Neutrophil (primary cell): Measurements from ENCODE around the gene MANBA.

Experiments used
- H3K27ac ChIP-seq: fragments of 200-600 bp; sonication (generic); 2 replicates; pipeline ENCODE4 v1.5.1; 2016; ENCODE audit warnings: mild to moderate bottlenecking, moderate library complexity
- H3K27me3 ChIP-seq: fragments of 200-600 bp; sonication (generic); 2 replicates; pipeline ENCODE4 v1.6.0; 2016; ENCODE audit warnings: mild to moderate bottlenecking
- H3K36me3 ChIP-seq: fragments of 200-600 bp; sonication (generic); 2 replicates; pipeline ENCODE4 v1.5.1; 2017
- H3K4me1 ChIP-seq, 2 experiments: fragments of 200-600 bp in 1 of 2; sonication (generic) in 1 of 2; 1 replicate in 1 of 2; 2 replicates in 1 of 2; pipeline versions ENCODE4 v1.5.1 to v1.6.1; 2013 to 2016; ENCODE audit warnings: low read depth in 1 of 2, low read length in 1 of 2, mild to moderate bottlenecking in 1 of 2, moderate library complexity in 1 of 2; ENCODE audit not compliant: control insufficient read depth in 1 of 2, insufficient read depth in 1 of 2
- H3K4me3 ChIP-seq, 2 experiments: fragments of 200-600 bp in 1 of 2; sonication (generic) in 1 of 2; 1 replicate in 1 of 2; 2 replicates in 1 of 2; pipeline ENCODE4 v1.5.1; 2013 to 2016; ENCODE audit warnings: low read depth in 1 of 2, low read length in 1 of 2, mild to moderate bottlenecking in 1 of 2, moderate library complexity in 1 of 2
- H3K9me3 ChIP-seq: fragments of 200-600 bp; sonication (generic); 2 replicates; pipeline ENCODE4 v1.5.1; 2016
- TF ChIP-seq, protein P1 (sequence below): fragments of 200-600 bp; sonication (generic); IDR thresholded peaks from 2 replicates; pipeline ENCODE4 v1.5.1; 2016; ENCODE audit warnings: antibody characterized with exemption

The MANBA gene

DNA sequence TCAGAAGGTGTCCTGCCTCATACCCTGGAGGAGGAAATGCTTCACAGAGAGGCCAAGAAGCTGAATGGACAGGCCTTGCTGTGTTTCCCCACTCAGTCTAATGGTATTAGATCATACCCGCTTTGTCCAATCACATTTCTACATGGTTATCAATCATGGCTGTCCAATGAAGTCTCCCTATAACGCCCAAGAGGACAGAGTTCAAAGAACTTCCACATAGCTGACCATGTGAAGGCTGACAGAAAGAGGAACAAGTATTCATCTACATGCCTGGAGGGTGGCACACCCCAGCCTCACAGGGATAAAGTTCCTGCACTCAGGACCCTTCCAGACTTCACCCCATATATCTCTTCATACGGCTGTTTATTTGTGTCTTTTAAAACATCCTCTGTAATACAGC, 123.4 kb downstream of the MANBA start:
- TF ChIP-seq, protein P1, sequence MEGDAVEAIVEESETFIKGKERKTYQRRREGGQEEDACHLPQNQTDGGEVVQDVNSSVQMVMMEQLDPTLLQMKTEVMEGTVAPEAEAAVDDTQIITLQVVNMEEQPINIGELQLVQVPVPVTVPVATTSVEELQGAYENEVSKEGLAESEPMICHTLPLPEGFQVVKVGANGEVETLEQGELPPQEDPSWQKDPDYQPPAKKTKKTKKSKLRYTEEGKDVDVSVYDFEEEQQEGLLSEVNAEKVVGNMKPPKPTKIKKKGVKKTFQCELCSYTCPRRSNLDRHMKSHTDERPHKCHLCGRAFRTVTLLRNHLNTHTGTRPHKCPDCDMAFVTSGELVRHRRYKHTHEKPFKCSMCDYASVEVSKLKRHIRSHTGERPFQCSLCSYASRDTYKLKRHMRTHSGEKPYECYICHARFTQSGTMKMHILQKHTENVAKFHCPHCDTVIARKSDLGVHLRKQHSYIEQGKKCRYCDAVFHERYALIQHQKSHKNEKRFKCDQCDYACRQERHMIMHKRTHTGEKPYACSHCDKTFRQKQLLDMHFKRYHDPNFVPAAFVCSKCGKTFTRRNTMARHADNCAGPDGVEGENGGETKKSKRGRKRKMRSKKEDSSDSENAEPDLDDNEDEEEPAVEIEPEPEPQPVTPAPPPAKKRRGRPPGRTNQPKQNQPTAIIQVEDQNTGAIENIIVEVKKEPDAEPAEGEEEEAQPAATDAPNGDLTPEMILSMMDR, result no peak
- H3K4me3 ChIP-seq, result no peak overlapping the region
- H3K27ac ChIP-seq, result no peak overlapping the region
- H3K9me3 ChIP-seq, result no peaks in the 10 kb centered on the region
- no peaks in the 10 kb centered on the region for H3K4me1 ChIP-seq
- no peaks in the 10 kb centered on the region for H3K27me3 ChIP-seq
- peaks cover 95% of the 10 kb centered on the region for H3K36me3 ChIP-seq

DNA sequence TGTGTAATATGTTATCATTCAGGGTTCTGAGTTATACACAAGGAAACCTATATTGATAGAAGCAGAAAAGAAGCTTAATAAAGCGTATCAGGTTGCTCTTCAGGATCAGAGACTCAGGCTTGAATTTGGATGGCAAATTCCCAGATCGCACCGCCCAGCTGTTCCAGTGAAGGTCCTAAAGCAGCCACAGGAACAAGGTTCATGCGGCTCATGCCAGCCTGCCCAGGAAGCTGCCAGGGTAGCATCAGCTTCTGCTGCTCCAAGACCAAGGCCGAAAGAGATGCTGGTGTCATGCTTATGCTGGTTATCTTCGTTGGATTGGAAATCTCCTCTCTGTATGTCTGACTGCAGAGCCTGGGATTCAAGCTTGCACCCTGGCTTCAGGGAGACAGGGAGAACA, 127.7 kb downstream of the MANBA start:
- TF ChIP-seq, protein P1, result no peak

DNA sequence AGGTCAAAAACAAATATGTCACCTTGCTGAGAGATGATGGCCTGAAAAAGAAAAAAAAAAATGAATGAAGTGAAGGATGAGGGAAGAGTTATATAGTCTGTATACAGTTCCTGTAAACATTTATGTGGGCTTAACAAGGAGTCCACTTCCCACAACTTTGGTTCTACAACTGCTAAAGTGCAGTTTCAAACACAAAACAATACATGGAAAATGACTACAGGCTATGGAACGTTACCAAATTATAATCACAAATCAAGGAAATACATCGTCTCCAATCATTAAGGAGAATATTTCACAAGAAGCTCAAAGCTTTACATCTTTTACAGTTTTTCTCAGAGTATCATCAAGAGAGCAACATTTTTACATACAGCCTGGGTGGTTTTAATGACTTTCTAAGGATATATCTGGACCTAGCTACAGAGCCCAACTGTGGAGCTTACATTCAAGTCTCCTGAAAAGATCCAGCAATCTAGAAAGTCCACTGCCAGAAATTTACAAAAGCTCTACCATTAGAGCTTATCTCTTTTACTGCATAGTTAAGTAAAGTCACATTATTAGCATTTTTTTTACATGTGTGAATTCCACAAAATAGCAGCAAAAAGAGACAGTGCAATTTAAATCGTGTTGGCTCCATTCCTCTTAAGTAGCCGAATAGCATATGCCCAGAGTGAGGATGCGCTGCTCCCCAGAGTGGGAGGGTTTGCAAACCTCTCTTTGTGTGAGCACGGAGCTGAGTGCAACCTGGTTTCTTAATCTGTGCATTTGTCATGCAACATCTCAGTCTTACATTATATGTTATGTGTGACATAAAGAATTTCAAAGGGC, 128.3 kb downstream of the MANBA start:
- Histone ChIP-seq H3K36me3 (peaks cover 80% of the 10 kb centered on the region), H3K27me3 (no peaks in the 10 kb centered on the region), H3K9me3 (no peaks in the 10 kb centered on the region), H3K27ac (no peak overlapping the region), H3K4me1 (peaks cover 0 to 3% of the 10 kb centered on the region in 2 experiments), H3K4me3 (no peak overlapping the region)
- TF ChIP-seq, protein P1, result no peak

More for the DNA sequence above, 127.7 kb downstream of the MANBA start:
- peaks cover 87% of the 10 kb centered on the region for H3K36me3 ChIP-seq
- no peak overlapping the region for H3K27ac ChIP-seq
- H3K27me3 ChIP-seq, result no peaks in the 10 kb centered on the region
- H3K4me1 ChIP-seq, result peaks cover 0 to 3% of the 10 kb centered on the region in 2 experiments
- no peak overlapping the region for H3K4me3 ChIP-seq
- no peaks in the 10 kb centered on the region for H3K9me3 ChIP-seq

DNA sequence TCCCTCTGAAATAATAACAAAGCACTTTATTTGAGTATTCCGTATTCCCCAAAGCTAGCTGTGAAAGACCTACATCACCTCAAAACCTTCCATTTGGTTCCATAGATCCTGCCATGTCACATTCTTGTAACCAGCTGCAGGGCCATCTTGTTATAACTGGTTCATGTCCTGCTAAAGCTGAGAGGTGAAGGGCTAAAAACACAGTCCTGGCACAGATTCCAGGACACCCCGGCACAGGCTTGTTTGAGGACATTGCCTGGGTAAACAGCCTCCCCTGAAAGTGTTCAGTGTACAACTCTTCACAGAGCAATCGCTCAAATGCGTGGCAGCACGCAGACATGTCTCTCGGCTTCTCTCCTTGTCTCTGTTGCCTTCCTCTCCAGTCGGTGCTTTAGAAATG, 129.2 kb downstream of the MANBA start:
- TF ChIP-seq, protein P1, result no peak
- no peak overlapping the region for H3K4me3 ChIP-seq
- H3K4me1 ChIP-seq, result peaks cover 0 to 3% of the 10 kb centered on the region in 2 experiments
- no peaks in the 10 kb centered on the region for H3K27me3 ChIP-seq
- H3K27ac ChIP-seq, result no peak overlapping the region
- H3K9me3 ChIP-seq, result no peaks in the 10 kb centered on the region
- H3K36me3 ChIP-seq, result peaks cover 72% of the 10 kb centered on the region

DNA sequence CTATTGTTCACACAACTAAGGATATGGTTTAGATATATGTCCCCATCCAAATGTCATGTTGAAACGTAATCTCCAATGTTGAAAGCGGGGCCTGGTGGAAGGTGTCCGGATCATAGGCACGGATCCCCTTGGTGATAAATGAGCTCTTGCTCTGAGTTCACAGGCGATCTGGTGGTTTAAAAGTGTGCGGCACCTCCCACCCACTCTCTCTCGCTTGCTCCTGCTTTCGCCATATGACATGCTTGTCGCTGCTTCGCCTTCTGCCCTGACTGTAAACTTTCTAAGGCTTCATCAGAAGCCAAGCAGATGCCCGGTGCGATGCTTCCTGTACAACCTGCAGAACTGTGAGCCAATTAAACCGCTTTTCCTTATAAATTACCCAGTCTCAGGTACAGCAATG, 131.1 kb downstream of the MANBA start:
- no peak overlapping the region for H3K27ac ChIP-seq
- H3K4me3 ChIP-seq, result no peak overlapping the region
- peaks cover 52% of the 10 kb centered on the region for H3K36me3 ChIP-seq
- no peaks in the 10 kb centered on the region for H3K9me3 ChIP-seq
- TF ChIP-seq, protein P1, result no peak
- H3K4me1 ChIP-seq, result peaks cover 3% of the 10 kb centered on the region in 2 experiments
- no peaks in the 10 kb centered on the region for H3K27me3 ChIP-seq
